Skeletal muscle tissue (tissue), 4 donors: ENCODE measurements around the gene TMEM271. TPM values are rescaled to one million over a fixed set of nuclear protein-coding genes. Genes with fewer than 3 reads are reported as not detected.

Experiments used
- H3K27ac ChIP-seq: one replicate; pipeline ENCODE4 v1.7.0; 2013; ENCODE audit warnings: mild to moderate bottlenecking, low read depth, low read length, inconsistent platforms
- H3K27me3 ChIP-seq, 3 donors: one replicate each; pipeline ENCODE4 v1.7.0; 2013; ENCODE audit warnings: low read length in 3 of 3; ENCODE audit not compliant: control insufficient read depth in 3 of 3, insufficient read depth in 3 of 3
- H3K36me3 ChIP-seq, 3 donors: one replicate each; pipeline ENCODE4 v1.7.0; 2013; ENCODE audit warnings: low read length in 3 of 3; ENCODE audit not compliant: control insufficient read depth in 3 of 3, insufficient read depth in 3 of 3
- H3K4me1 ChIP-seq, 3 donors: one replicate each; pipeline ENCODE4 v1.7.0; 2013; ENCODE audit warnings: low read length in 3 of 3, mild to moderate bottlenecking in 3 of 3; ENCODE audit not compliant: control insufficient read depth in 3 of 3, insufficient read depth in 3 of 3
- H3K4me3 ChIP-seq, 3 donors: one replicate each; pipeline ENCODE4 v1.7.0; 2013; ENCODE audit warnings: low read length in 3 of 3
- H3K9ac ChIP-seq, 3 donors: one replicate each; pipeline ENCODE4 v1.7.0; 2013; ENCODE audit warnings: low read length in 3 of 3, mild to moderate bottlenecking in 3 of 3, moderate library complexity in 2 of 3, low read depth in 1 of 3
- H3K9me3 ChIP-seq, 3 donors: one replicate each; pipeline ENCODE4 v1.7.0; 2013; ENCODE audit warnings: low read length in 3 of 3; ENCODE audit not compliant: control insufficient read depth in 3 of 3
- total RNA-seq: library from RNA; depleted of rRNA; stranded (reverse); fragments of >200 nt; gene quantifications from one replicate; pipeline ENCODE4 v1.2.3, GENCODE V29; 2014
- donor health status: Osteomylitis.

TMEM271 gene
- total RNA-seq, 1 donor from 2014 or later = not detected

DNA sequence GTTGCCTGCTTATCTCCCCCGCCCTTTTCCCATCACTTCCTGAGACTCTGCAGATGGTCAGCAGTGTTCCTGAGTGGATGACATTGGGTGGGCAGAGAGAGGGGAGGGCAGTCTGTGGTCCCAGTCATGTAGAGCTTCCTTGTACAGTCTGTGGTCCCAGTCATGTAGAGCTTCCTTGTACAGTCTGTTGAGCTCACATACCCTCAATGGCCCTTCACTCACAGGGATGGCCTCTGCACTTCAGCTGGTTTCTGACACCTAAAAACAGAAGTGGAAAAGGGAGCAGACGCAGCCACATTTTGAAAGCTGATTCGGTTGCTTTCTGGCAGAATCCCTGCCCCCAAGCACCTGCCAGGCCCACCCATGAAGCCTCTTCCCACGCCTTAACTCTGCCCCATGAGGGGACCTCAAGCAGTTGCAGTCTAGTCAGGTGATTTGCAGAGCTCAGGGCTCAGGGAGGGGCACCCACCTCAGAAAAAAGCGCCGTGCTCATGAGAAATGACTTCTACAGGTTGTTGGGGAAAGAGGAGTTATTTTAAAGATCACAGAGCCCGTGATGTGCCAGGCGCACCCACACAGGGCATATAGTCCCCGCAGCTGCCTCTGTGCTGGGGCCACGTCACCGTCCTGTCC, 3.6 kb upstream of the TMEM271 start:
- no peak overlapping the region for H3K9ac ChIP-seq
- H3K27ac ChIP-seq = no peak overlapping the region
- H3K27me3 ChIP-seq = peaks cover 36 to 46% (median 38%) of the 10 kb centered on the region in 3 donors

DNA sequence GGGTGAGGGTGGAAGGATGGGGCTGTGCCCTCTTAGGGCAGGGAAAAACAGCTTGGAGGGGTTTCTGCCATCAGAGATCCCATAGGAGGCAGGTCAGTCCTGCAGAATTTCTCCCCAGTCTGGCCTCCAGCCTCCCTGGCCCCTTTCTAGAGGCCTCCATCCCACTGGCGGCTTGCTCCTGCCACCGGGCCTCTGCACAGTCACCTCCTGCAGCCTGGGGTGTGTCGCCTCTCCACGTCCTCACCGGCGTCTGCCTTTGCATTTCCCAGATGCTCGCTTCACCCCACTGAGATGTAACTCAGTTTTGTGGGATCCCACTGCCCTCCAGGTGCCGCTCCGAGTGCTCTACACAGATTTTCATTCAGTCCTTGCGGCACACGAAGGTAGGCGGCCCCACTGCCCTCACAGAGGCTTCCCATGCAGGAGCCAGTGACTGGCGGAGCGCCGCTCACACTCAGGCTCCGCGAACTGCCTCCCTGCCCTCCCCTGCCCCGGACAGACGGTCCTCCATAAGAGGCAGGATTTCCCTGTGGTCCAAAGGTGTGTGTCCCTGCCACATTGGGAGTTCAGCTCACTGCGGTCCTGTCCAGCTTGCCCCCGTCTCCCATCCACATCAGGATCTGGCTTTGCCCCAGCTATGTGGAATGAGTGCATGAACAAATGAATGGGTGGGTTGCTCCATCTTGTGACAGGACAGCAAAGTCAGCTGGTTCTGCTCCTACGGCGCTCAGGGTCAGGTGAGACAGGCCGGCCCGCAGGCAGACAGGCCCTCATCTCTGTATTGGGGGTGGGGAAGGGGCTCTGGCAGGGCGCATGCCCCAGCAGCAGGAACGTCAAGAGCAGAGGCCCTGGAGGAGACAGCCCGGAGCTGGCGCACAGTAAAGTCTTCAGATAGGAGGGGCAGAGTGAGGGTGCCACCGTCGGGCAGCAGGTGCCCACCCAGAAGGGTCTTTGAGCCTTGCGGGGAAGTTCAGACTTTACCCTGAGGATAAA, 2.7 kb upstream of the TMEM271 start:
- no peaks in the 10 kb centered on the region for H3K36me3 ChIP-seq
- H3K27me3 ChIP-seq = peaks cover 39 to 55% (median 46%) of the 10 kb centered on the region in 3 donors
- H3K9ac ChIP-seq = no peak overlapping the region
- peaks cover 0 to 4% (median 2%) of the 10 kb centered on the region in 3 donors for H3K4me1 ChIP-seq
- peaks cover under 1 to 5% (median 4%) of the 10 kb centered on the region in 3 donors for H3K9me3 ChIP-seq
- no peak overlapping the region for H3K4me3 ChIP-seq
- no peak overlapping the region for H3K27ac ChIP-seq

More for the DNA sequence above, 3.6 kb upstream of the TMEM271 start:
- Histone ChIP-seq H3K9me3 (peaks cover 5 to 8% (median 7%) of the 10 kb centered on the region in 3 donors), H3K4me1 (peaks cover 0 to 4% (median 2%) of the 10 kb centered on the region in 3 donors), H3K36me3 (no peaks in the 10 kb centered on the region), H3K4me3 (no peak overlapping the region)

DNA sequence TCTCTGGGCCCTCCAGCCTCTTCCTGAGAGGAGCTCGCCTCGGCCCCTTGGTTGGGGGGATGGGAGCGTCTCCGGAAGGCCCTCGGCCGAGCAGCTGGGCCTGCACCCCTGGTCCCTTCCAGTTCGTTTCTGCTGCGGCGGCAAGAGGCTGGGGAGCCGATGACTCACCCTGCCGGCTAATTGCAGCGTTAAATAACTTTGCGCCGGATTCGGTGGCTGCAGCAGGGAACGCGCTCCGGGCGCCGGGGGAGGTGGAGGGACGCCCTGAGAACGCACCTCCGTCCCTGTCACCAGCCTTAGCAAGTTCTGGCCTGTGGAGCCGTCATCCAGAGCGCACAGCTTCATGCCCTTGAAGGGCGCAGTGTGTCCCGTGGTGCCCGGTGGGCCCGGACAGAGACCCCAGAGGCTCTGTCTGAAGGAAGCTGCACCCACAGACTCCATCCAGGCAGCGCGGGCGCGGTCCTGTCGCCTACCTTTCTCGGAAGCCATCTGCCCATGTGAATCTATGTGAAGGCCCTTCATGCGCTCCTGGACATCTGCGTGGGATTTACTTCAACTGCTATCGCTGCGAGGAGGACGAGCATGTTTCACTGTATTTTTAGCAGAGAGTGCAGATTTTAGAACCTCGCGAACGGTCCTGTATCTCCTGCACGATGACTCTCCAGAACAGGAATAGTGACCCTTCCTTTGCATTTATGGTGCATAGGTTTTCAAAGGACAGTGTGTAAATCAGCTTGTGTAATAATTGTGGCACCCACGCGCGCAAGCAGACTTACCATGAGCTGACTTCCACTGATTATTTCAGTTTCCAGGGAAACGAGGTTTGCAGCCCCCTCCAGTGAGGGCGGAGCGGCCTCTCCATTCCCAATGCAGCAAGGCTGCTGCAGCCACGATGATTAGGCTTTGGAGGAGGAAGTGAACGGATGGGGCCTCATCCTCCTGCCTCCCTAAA, 1.7 kb upstream of the TMEM271 start:
- Histone ChIP-seq H3K9me3 (peaks cover 0 to 5% (median 4%) of the 10 kb centered on the region in 3 donors), H3K4me3 (no peak overlapping the region), H3K27me3 (peaks cover 49 to 65% (median 56%) of the 10 kb centered on the region in 3 donors), H3K9ac (no peak overlapping the region), H3K27ac (no peak overlapping the region), H3K4me1 (peaks cover 0 to 4% (median 2%) of the 10 kb centered on the region in 3 donors), H3K36me3 (no peaks in the 10 kb centered on the region)

DNA sequence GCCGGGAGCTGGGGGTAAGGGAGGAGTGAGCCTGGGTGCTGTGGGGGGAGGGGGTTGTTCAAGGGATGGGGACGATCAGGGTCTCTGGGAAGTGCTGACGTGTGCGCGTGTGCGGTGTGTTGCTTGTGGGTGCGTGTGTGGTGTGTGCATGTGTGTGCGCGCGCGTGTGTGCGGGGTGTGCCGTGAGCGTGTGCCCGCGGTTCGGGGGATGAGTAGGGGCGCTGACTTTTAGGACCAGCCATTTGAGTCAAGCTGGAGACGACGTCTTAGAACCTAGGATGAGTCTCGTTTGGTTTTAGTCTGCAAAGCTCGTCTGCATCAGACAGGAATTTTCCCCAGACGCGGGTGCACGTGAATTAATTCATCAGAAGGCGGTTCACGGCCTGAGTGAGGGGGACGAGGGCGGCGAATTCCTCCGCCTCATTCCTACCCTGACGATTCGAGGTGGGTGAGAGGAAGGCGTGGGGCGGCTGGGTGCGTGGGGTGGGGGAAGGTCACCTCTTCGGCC, 950 bp upstream of the TMEM271 start:
- Histone ChIP-seq H3K4me1 (peaks cover 0 to 4% (median 2%) of the 10 kb centered on the region in 3 donors), H3K4me3 (no peak overlapping the region), H3K9ac (no peak overlapping the region), H3K27me3 (peaks cover 56 to 72% (median 62%) of the 10 kb centered on the region in 3 donors), H3K27ac (no peak overlapping the region), H3K36me3 (no peaks in the 10 kb centered on the region), H3K9me3 (peaks cover 0 to 7% (median 6%) of the 10 kb centered on the region in 3 donors)

DNA sequence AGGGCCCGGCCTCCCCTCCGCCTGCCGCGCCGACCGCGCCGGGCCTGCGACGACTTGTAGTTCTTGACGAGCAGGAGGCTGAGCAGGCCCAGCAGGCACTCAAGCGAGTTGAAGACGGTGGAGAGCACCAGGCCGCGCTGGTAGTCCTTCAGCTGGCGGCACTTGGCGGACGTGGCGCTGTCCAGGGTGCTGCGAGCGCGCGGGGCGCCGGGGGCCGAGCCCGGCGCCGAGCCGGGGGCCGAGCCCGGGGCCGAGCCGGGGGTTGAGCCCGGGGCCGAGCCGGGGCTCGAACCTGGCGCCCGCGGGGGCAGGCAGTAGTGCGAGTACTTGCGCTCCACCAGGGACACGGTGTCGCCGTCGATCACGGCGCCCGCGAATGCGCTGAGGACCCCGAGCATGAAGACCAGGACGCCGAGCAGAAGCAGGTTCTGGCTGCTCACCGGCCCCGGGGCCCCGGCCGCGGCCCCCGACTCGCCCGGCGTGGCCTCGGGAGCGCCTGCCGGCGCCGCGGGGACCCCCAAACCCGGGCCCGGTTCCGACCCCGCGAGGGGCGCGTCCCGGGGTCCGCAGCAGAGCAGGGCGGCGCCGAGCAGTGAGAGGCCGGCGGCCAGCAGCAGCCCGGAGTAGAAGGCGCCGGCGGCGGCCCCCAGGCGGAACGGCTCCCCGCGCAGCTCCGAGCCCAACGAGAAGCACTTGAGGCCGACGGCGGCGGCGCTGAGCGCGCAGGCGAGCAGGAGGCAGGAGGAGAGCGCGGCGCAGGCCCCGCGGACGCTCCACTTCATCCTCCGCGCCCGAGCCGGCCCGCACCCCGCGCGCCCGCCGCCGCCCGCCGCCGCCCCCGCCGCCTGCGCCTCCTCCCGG, 584 bp downstream of the TMEM271 start:
- Histone ChIP-seq H3K9ac (no peak overlapping the region), H3K36me3 (no peaks in the 10 kb centered on the region), H3K4me3 (no peak overlapping the region), H3K27ac (no peak overlapping the region), H3K9me3 (peaks cover 0 to 8% (median 3%) of the 10 kb centered on the region in 3 donors), H3K4me1 (peaks cover 0 to 4% (median 2%) of the 10 kb centered on the region in 3 donors), H3K27me3 (peaks cover 61 to 72% (median 63%) of the 10 kb centered on the region in 3 donors)

DNA sequence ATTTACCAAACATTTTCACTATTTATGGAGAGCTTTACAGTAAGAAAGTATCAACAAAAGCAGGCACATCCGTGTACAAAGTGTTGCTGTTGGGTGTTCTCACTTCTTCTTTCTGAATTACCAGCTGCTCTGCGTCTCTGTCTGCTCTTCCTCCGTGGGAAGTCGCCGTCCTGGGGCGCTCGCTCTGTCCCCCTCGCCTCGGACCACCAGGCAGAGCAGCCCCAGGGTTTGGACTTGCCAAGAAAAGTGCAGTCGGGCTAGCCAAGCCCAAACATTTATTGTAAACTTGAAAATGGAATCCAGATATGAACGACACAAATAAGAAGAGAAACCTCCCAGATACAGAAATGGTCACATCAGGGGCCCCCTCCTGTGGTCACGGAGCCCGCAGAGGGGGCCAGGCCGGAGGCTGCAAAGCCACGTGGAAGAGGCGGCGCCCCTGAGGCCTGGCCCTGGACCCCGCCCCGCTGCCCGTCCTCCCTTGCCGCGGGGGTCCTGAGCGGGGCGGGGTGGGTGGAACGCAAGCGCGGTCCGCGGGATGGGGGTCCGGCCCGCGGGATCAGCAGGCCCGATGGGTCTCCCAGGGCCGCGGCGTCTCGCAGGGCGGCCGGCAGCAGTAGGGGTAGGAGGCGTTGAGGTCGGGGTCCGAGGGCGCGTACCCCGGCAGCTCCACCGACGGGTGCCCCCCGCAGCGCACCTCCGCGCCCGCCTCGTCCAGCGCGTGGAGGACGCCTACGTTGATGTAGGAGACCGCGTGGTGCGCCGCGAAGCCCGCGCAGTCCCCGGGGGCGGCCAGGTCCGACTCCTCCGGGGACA, 1.5 kb downstream of the TMEM271 start:
- no peak overlapping the region for H3K9ac ChIP-seq

DNA sequence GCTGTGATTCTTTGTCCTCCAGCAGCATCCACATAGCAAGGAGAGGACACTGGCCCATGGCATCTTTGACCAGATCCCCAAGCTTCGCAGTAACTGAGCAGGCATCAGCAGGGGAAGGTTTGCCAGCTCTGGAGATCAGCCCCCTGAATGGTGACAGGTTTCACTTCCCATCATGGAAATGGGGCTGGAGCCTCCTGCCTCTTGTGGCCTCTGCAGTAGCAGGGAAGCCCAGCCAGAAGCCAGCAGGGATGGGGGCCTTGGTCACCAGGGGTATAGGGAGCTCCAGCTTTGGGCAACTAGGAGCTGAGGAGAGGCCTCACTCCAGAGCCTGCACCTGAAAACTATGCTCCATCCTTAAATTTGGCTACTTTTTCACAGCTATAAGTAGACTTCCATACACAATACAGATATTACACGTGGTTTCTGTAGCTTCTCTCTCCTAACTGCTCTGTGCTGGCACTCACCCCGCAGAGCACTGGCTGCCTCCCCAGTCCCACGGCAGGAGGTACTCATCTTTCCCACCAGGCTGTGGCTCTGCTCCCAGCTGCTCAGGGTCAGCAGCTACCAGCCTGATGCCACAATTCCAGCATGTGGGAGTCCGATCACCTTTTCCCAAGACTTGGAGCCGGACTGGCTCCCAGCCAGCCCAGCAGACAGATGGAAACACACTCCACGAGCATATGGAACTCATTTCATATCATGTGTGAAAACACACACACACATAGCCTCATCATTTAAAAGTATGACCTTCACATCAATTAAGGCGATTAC, 2.8 kb downstream of the TMEM271 start:
- Histone ChIP-seq H3K36me3 (no peaks in the 10 kb centered on the region), H3K27ac (no peak overlapping the region), H3K4me3 (no peak overlapping the region), H3K27me3 (peaks cover 54 to 65% (median 60%) of the 10 kb centered on the region in 3 donors), H3K4me1 (peaks cover 0 to 4% (median 2%) of the 10 kb centered on the region in 3 donors), H3K9ac (no peak overlapping the region), H3K9me3 (peaks cover 0 to 5% (median 3%) of the 10 kb centered on the region in 3 donors)

More for the DNA sequence above, 1.5 kb downstream of the TMEM271 start:
- no peak overlapping the region for H3K27ac ChIP-seq
- H3K4me1 ChIP-seq = peaks cover 0 to 4% (median 2%) of the 10 kb centered on the region in 3 donors
- H3K9me3 ChIP-seq = peaks cover 0 to 8% (median 3%) of the 10 kb centered on the region in 3 donors
- H3K4me3 ChIP-seq = no peak overlapping the region
- peaks cover 65 to 74% (median 66%) of the 10 kb centered on the region in 3 donors for H3K27me3 ChIP-seq
- no peaks in the 10 kb centered on the region for H3K36me3 ChIP-seq
